CD14-positive monocyte (primary cell): ENCODE data around the gene LSM4. TPM values are rescaled to one million over a fixed set of nuclear protein-coding genes. Genes with fewer than 3 reads are reported as not detected.

Experiments
- DNase-seq, 3 donors: peaks; one replicate each; pipeline ENCODE4 v3.0.0-alpha.2; 2011 to 2022
- H2AFZ ChIP-seq: 2 replicates; pipeline ENCODE4 v1.6.0; 2012; ENCODE audit warnings: mild to moderate bottlenecking, low read depth, low read length, inconsistent platforms; ENCODE audit not compliant: insufficient read depth, poor library complexity, severe bottlenecking
- H3K27ac ChIP-seq, 2 donors: 1 replicate in 1 of 2; 2 replicates in 1 of 2; pipeline ENCODE4 v1.5.1; 2012 to 2013; ENCODE audit warnings: low read length in 2 of 2, control low read depth in 1 of 2, inconsistent platforms in 1 of 2, low read depth in 1 of 2, mild to moderate bottlenecking in 1 of 2
- H3K27me3 ChIP-seq, 2 donors: one replicate each; pipeline versions ENCODE4 v1.6.0 to v1.6.1; 2011 to 2013; ENCODE audit warnings: low read length in 2 of 2; ENCODE audit not compliant: control insufficient read depth in 2 of 2, insufficient read depth in 2 of 2
- H3K36me3 ChIP-seq, 2 donors: replicated peaks in 1 of 2; 1 replicate in 1 of 2; 2 replicates in 1 of 2; pipeline versions ENCODE4 v1.5.1 to v1.6.1; 2012 to 2013; ENCODE audit warnings: low read length in 2 of 2, control low read depth in 1 of 2, inconsistent platforms in 1 of 2, mild to moderate bottlenecking in 1 of 2; ENCODE audit not compliant: insufficient read depth in 2 of 2, control insufficient read depth in 1 of 2
- H3K4me1 ChIP-seq, 2 donors: 1 replicate in 1 of 2; 2 replicates in 1 of 2; pipeline versions ENCODE4 v1.5.1 to v1.6.1; 2012 to 2013; ENCODE audit warnings: low read length in 2 of 2, control low read depth in 1 of 2, inconsistent platforms in 1 of 2, mild to moderate bottlenecking in 1 of 2, moderate library complexity in 1 of 2; ENCODE audit not compliant: insufficient read depth in 2 of 2, control insufficient read depth in 1 of 2
- H3K4me2 ChIP-seq: replicated peaks from 2 replicates; pipeline ENCODE3; 2012; ENCODE audit warnings: low read length, moderate library complexity, mild to moderate bottlenecking; ENCODE audit not compliant: poor library complexity, severe bottlenecking; ENCODE audit errors: extremely low read depth
- H3K4me3 ChIP-seq, 3 experiments: fragments of 200-600 bp in 1 of 3; sonication (generic) in 1 of 3; replicated peaks in 1 of 3; 1 replicate in 2 of 3; 2 replicates in 1 of 3; pipeline ENCODE4 v1.5.1; 2011 to 2013; ENCODE audit warnings: low read length in 3 of 3, mild to moderate bottlenecking in 3 of 3, control low read depth in 2 of 3, low read depth in 2 of 3, inconsistent platforms in 1 of 3, moderate library complexity in 1 of 3
- H3K79me2 ChIP-seq: 2 replicates; pipeline ENCODE4 v1.6.0; 2012; ENCODE audit warnings: mild to moderate bottlenecking, control low read depth, inconsistent platforms, low read length, moderate library complexity; ENCODE audit not compliant: insufficient read depth
- H3K9ac ChIP-seq: 2 replicates; pipeline ENCODE4 v1.6.0; 2017; ENCODE audit warnings: low read length, mild to moderate bottlenecking; ENCODE audit not compliant: insufficient read depth, poor library complexity, severe bottlenecking
- H3K9me3 ChIP-seq, 2 donors: replicated peaks in 1 of 2; 1 replicate in 1 of 2; 2 replicates in 1 of 2; pipeline versions ENCODE4 v1.5.1 to v1.6.1; 2012 to 2013; ENCODE audit warnings: low read length in 2 of 2, control low read depth in 1 of 2; ENCODE audit not compliant: control insufficient read depth in 1 of 2, insufficient read depth in 1 of 2
- H4K20me1 ChIP-seq: 2 replicates; pipeline ENCODE4 v1.6.0; 2012; ENCODE audit warnings: mild to moderate bottlenecking, low read length, control low read depth, moderate library complexity; ENCODE audit not compliant: insufficient read depth
- H3K27ac Mint-ChIP-seq, 7 donors: one replicate each; pipeline ENCODE4 v1.8.0; 2020; ENCODE audit warnings: mild to moderate bottlenecking in 7 of 7, mixed read lengths in 7 of 7, moderate library complexity in 6 of 7, inconsistent platforms in 2 of 7
- H3K27me3 Mint-ChIP-seq, 3 donors: one replicate each; pipeline ENCODE4 v1.8.0; 2021 to 2022; ENCODE audit warnings: low read depth in 3 of 3, mild to moderate bottlenecking in 3 of 3, mixed read lengths in 3 of 3, moderate library complexity in 3 of 3, inconsistent platforms in 1 of 3
- H3K36me3 Mint-ChIP-seq, 2 donors: one replicate each; pipeline ENCODE4 v1.8.0; 2020; ENCODE audit warnings: mixed read lengths in 2 of 2, inconsistent platforms in 1 of 2, mild to moderate bottlenecking in 1 of 2
- H3K4me1 Mint-ChIP-seq: one replicate; pipeline ENCODE4 v1.8.0; 2020; ENCODE audit warnings: mild to moderate bottlenecking, mixed read lengths
- H3K4me3 Mint-ChIP-seq, 2 donors: one replicate each; pipeline ENCODE4 v1.8.0; 2020; ENCODE audit warnings: mild to moderate bottlenecking in 2 of 2, mixed read lengths in 2 of 2, moderate library complexity in 1 of 2
- H3K9me3 Mint-ChIP-seq, 7 donors: one replicate each; pipeline ENCODE4 v1.8.0; 2020 to 2022; ENCODE audit warnings: mixed read lengths in 7 of 7, mild to moderate bottlenecking in 6 of 7, moderate library complexity in 6 of 7, inconsistent platforms in 2 of 7
- WGBS: methylation state at CpG from one replicate; pipeline ENCODE4 v1.1.5; 2013; ENCODE audit warnings: missing lambda C conversion rate; ENCODE audit not compliant: insufficient coverage; 5-methylcytosine and 5-hydroxymethylcytosine counted together
- intact Hi-C, 2 donors: fragments of 100-400 bp; cut with micrococcal nuclease; formaldehyde crosslinking; loops; one replicate each; pipeline versions ENCODE4 v1.15.0 to v1.15.1; 2023
- polyA plus RNA-seq, 3 donors: library from polyadenylated mRNA; depleted of rRNA in 1 of 3; unstranded in 2 of 3; stranded (reverse) in 1 of 3; fragments of 300-500 nt in 2 of 3; fragments of >200 nt in 1 of 3; fragmentation: Illumina TruSeq in 2 of 3; gene quantifications; 1 replicate in 2 of 3; 2 replicates in 1 of 3; pipeline ENCODE4 v1.2.3, GENCODE V29; 2012 to 2021
- TF ChIP-seq, protein P1 (sequence below): fragments of 200-600 bp; IDR thresholded peaks from one replicate; pipeline ENCODE4 v1.8.0; 2022; ENCODE audit warnings: antibody characterized with exemption, mild to moderate bottlenecking

LSM4 gene
- polyA plus RNA-seq, 3 donors: 66.5 to 143 (median 97.0) TPM

DNA sequence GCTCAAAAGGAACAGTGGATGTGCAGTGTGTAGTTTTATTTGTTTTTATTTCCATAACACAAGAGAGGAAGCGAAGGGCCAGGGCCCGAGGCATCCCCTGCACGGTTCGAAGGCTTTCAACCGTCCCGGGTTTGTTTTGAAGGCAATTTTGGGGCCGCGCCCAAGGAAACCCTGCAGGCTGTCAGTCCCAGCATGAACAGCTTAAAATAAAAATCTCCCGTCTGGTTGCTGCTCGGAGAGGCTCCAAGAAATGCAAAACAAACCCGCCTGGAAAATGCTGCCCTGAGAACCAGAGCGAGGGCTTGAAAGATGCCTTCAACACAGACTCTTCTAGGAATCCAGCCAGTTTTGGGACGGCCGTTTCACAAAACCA lies 16.0 kb downstream of the LSM4 start:
- H3K4me3 Mint-ChIP-seq: no peak overlapping the region
- no peak overlapping the region for H3K4me2 ChIP-seq
- H3K27me3 ChIP-seq: no peaks in the 10 kb centered on the region
- H3K36me3 Mint-ChIP-seq: peaks cover 31 to 42% of the 10 kb centered on the region in 2 donors
- H3K79me2 ChIP-seq: peaks cover 2% of the 10 kb centered on the region
- WGBS: 94% methylated on average over 13 of the region's 14 CpGs
- H3K4me1 Mint-ChIP-seq: peaks cover 28% of the 10 kb centered on the region
- TF ChIP-seq, protein P1, sequence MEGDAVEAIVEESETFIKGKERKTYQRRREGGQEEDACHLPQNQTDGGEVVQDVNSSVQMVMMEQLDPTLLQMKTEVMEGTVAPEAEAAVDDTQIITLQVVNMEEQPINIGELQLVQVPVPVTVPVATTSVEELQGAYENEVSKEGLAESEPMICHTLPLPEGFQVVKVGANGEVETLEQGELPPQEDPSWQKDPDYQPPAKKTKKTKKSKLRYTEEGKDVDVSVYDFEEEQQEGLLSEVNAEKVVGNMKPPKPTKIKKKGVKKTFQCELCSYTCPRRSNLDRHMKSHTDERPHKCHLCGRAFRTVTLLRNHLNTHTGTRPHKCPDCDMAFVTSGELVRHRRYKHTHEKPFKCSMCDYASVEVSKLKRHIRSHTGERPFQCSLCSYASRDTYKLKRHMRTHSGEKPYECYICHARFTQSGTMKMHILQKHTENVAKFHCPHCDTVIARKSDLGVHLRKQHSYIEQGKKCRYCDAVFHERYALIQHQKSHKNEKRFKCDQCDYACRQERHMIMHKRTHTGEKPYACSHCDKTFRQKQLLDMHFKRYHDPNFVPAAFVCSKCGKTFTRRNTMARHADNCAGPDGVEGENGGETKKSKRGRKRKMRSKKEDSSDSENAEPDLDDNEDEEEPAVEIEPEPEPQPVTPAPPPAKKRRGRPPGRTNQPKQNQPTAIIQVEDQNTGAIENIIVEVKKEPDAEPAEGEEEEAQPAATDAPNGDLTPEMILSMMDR: no peak
- DNase-seq: no peak
- H3K9me3 ChIP-seq: no peaks in the 10 kb centered on the region
- intact Hi-C loops: loop anchor here in 1 of 2 donors (2.0 kb wide), 1 partner anchor 14 kb away; no protein-coding TSS in a partner anchor
- peaks cover 37 to 42% of the 10 kb centered on the region in 2 donors for H3K4me1 ChIP-seq
- no peak overlapping the region for H2AFZ ChIP-seq
- H3K27ac ChIP-seq: peak overlapping the region in 1 of 2 donors; percentile 45
- H3K9ac ChIP-seq: no peak overlapping the region
- no peaks in the 10 kb centered on the region for H3K27me3 Mint-ChIP-seq
- peak overlapping the region in 3 of 7 donors; percentile 6 to 76 (median 7) for H3K27ac Mint-ChIP-seq
- no peak overlapping the region for H3K4me3 ChIP-seq
- peaks cover 0 to 3% (median 0%) of the 10 kb centered on the region in 7 donors for H3K9me3 Mint-ChIP-seq
- H4K20me1 ChIP-seq: no peaks in the 10 kb centered on the region
- peaks cover 35 to 57% of the 10 kb centered on the region in 2 donors for H3K36me3 ChIP-seq

GRCh38 chr19:18306209-18306887 lies 16.5 kb downstream of the LSM4 start:
- Histone ChIP-seq H3K27ac (peak overlapping the region in 1 of 2 donors; percentile 45), H3K9me3 (no peaks in the 10 kb centered on the region), H3K4me3 (no peak overlapping the region), H4K20me1 (no peaks in the 10 kb centered on the region), H2AFZ (no peak overlapping the region), H3K27me3 (no peaks in the 10 kb centered on the region), H3K36me3 (peaks cover 31 to 51% of the 10 kb centered on the region in 2 donors), H3K4me1 (peaks cover 41 to 47% of the 10 kb centered on the region in 2 donors), H3K79me2 (no peaks in the 10 kb centered on the region), H3K4me2 (no peak overlapping the region), H3K9ac (no peak overlapping the region)
- Mint-ChIP-seq H3K36me3 (peaks cover 27 to 37% of the 10 kb centered on the region in 2 donors), H3K27me3 (no peaks in the 10 kb centered on the region), H3K4me3 (no peak overlapping the region), H3K4me1 (peaks cover 33% of the 10 kb centered on the region), H3K9me3 (peaks cover 0 to 3% (median 0%) of the 10 kb centered on the region in 7 donors), H3K27ac (peak overlapping the region in 3 of 7 donors; percentile 76 to 100 (median 98))
- intact Hi-C loops: loop anchor here in 1 of 2 donors (2.0 kb wide), 1 partner anchor 14 kb away; no protein-coding TSS in a partner anchor
- 86% methylated on average over 17 of the region's 26 CpGs for WGBS
- TF ChIP-seq, protein P1: no peak
- no peak for DNase-seq
